A549 (cell line): ENCODE data around the gene CHRDL1. TPM values are rescaled to one million over a fixed set of nuclear protein-coding genes. Genes with fewer than 3 reads are reported as not detected.

Source experiments
- ATAC-seq, 2 experiments: fragments of 200-7000 bp in 1 of 2; fragments of >200 bp in 1 of 2; cut with Nextera tagmentation in 1 of 2; cut with Tn5 transposase in 1 of 2; 3 replicates each; pipeline versions ENCODE4 v1.8.0 to v1.9.1; 2018 to 2020; ENCODE audit warnings: mild to moderate bottlenecking in 1 of 2, moderate library complexity in 1 of 2
- CTCF ChIA-PET: fragments of 300-600 bp; sonication (Branson Sonifier 250); formaldehyde crosslinking; extraction: SDS; loops from one replicate; lab custom pipeline; 2021; ENCODE audit warnings: antibody characterized with exemption, inconsistent platforms; lab: Yijun Ruan, JAX
- POLR2A ChIA-PET: fragments of 350-600 bp; formaldehyde crosslinking; extraction: SDS; loops from one replicate; lab custom pipeline; 2021; ENCODE audit warnings: antibody characterized with exemption, inconsistent platforms; lab: Yijun Ruan, JAX
- DNase-seq, 2 experiments: peaks; one replicate each; pipeline versions ENCODE4 v3.0.0 to v3.0.0-alpha.2; 2011 to 2016; ENCODE audit warnings: low read depth in 1 of 2, low spot score in 1 of 2
- FAIRE-seq: peaks from 2 replicates; lab custom pipeline; 2011; peaks lifted over from hg19 to GRCh38; lab: Jason Lieb, UNC
- H3K27ac ChIP-seq, 2 experiments: fragments of >200 bp; sonication (Bioruptor Twin); formaldehyde crosslinking; 3 replicates each; pipeline ENCODE4 v1.5.1; 2016 to 2017
- H3K4me1 ChIP-seq: fragments of >200 bp; sonication (Bioruptor Twin); formaldehyde crosslinking; 3 replicates; pipeline ENCODE4 v1.6.1; 2016
- H3K4me2 ChIP-seq: fragments of >200 bp; sonication (Bioruptor Twin); formaldehyde crosslinking; 3 replicates; pipeline ENCODE4 v1.6.1; 2016
- H3K4me3 ChIP-seq: fragments of >200 bp; sonication (Bioruptor Twin); formaldehyde crosslinking; 3 replicates; pipeline ENCODE4 v1.5.1; 2016
- H3K9me3 ChIP-seq: fragments of >200 bp; sonication (Bioruptor Twin); formaldehyde crosslinking; 3 replicates; pipeline ENCODE4 v1.6.1; 2016
- CEBPB ChIP-seq, 2 experiments: fragments of >200 bp in 1 of 2; sonication (Bioruptor Twin) in 1 of 2; formaldehyde crosslinking in 1 of 2; IDR thresholded peaks; 2 replicates each; pipeline ENCODE4 v1.6.1; 2012 to 2016
- CHD2 ChIP-seq: fragments of 150-350 bp; IDR thresholded peaks from 2 replicates; pipeline ENCODE4 v1.6.1; 2014; ENCODE audit warnings: low read length; ENCODE audit not compliant: partially characterized antibody
- CHD4 ChIP-seq: fragments of 200-600 bp; sonication (generic); IDR thresholded peaks from 2 replicates; pipeline ENCODE4 v1.6.1; 2016; ENCODE audit warnings: antibody characterized with exemption, mild to moderate bottlenecking, borderline replicate concordance
- FOSB ChIP-seq: fragments of 250-450 bp; sonication (Bioruptor Pico); IDR thresholded peaks from 2 replicates; pipeline ENCODE4 v1.5.0; 2020; ENCODE audit warnings: mild to moderate bottlenecking, moderate library complexity
- FOXS1 ChIP-seq: fragments of 250-450 bp; sonication (Bioruptor Pico); IDR thresholded peaks from 2 replicates; pipeline ENCODE4 v1.5.0; 2020; ENCODE audit warnings: mild to moderate bottlenecking, moderate library complexity
- HDAC2 ChIP-seq: fragments of 200-600 bp; sonication (generic); IDR thresholded peaks from 2 replicates; pipeline ENCODE4 v1.6.1; 2016
- JUN ChIP-seq, 2 experiments: fragments of >200 bp; sonication (Bioruptor Twin); formaldehyde crosslinking; IDR thresholded peaks; 2 replicates in 1 of 2; 3 replicates in 1 of 2; pipeline ENCODE4 v1.6.1; 2016 to 2017
- KDM1A ChIP-seq: fragments of 200-600 bp; sonication (generic); IDR thresholded peaks from 2 replicates; pipeline ENCODE4 v1.6.1; 2016; ENCODE audit warnings: low read depth, mild to moderate bottlenecking
- MYC ChIP-seq: IDR thresholded peaks from 2 replicates; pipeline ENCODE4 v1.6.1; 2012; ENCODE audit warnings: mild to moderate bottlenecking, inconsistent platforms, low read length, improper control_type of control experiment, borderline replicate concordance
- PHF8 ChIP-seq: fragments of 200-600 bp; sonication (generic); IDR thresholded peaks from 2 replicates; pipeline ENCODE4 v1.6.1; 2016; ENCODE audit warnings: low read depth, mild to moderate bottlenecking, antibody characterized with exemption, moderate library complexity, borderline replicate concordance
- POLR2AphosphoS2 ChIP-seq: conservative IDR thresholded peaks from 2 replicates; pipeline ENCODE4 v1.6.1; 2012; ENCODE audit warnings: low read length, improper control_type of control experiment, inconsistent platforms
- RARB ChIP-seq: fragments of 250-450 bp; sonication (Bioruptor Pico); IDR thresholded peaks from 2 replicates; pipeline ENCODE4 v1.8.0; 2021; ENCODE audit warnings: mild to moderate bottlenecking, moderate library complexity
- RFX5 ChIP-seq: fragments of 450-650 bp; IDR thresholded peaks from 2 replicates; pipeline ENCODE4 v1.7.1; 2014; ENCODE audit warnings: antibody characterized with exemption, mild to moderate bottlenecking, moderate library complexity
- RNF2 ChIP-seq: fragments of 200-600 bp; sonication (generic); IDR thresholded peaks from 2 replicates; pipeline ENCODE4 v1.6.1; 2016; ENCODE audit warnings: low read depth, mild to moderate bottlenecking, antibody characterized with exemption, moderate library complexity, borderline replicate concordance
- SREBF2 ChIP-seq: fragments of 450-650 bp; IDR thresholded peaks from 2 replicates; pipeline ENCODE4 v1.6.1; 2014; ENCODE audit warnings: mild to moderate bottlenecking, moderate library complexity
- TFCP2L1 ChIP-seq: fragments of 250-450 bp; sonication (Bioruptor Pico); IDR thresholded peaks from 2 replicates; pipeline ENCODE4 v1.5.0; 2021; ENCODE audit warnings: mild to moderate bottlenecking
- TP53 ChIP-seq: fragments of 250-450 bp; sonication (Bioruptor Pico); IDR thresholded peaks from 2 replicates; pipeline ENCODE4 v1.5.0; 2021; ENCODE audit warnings: mild to moderate bottlenecking, moderate library complexity
- ZC3H11A ChIP-seq: fragments of 450-650 bp; IDR thresholded peaks from 2 replicates; pipeline ENCODE4 v1.6.1; 2014; ENCODE audit warnings: antibody characterized with exemption, mild to moderate bottlenecking
- ZNF302 ChIP-seq: fragments of 250-450 bp; sonication (Bioruptor Pico); IDR thresholded peaks from 2 replicates; pipeline ENCODE4 v1.9.0; 2021; ENCODE audit warnings: inconsistent platforms, mild to moderate bottlenecking, moderate library complexity
- ZSCAN20 ChIP-seq: fragments of 250-450 bp; sonication (Bioruptor Pico); IDR thresholded peaks from 2 replicates; pipeline ENCODE4 v1.8.0; 2022; ENCODE audit warnings: mild to moderate bottlenecking, moderate library complexity
- WGBS: methylation state at CpG from one replicate; pipeline ENCODE4 v1.1.6; 2017; ENCODE audit errors: missing lambda C conversion rate; 5-methylcytosine and 5-hydroxymethylcytosine counted together
- polyA plus RNA-seq, 4 experiments: library from polyadenylated mRNA; depleted of rRNA in 3 of 4; stranded (reverse); fragments of >200 nt; fragmentation: RNase III in 1 of 4; extraction: RNeasy Plus Mini Kit Qiagen cat#74134 plus additional on column Dnase treatment in 1 of 4; gene quantifications; 2 replicates in 3 of 4; 3 replicates in 1 of 4; pipeline ENCODE4 v1.2.3, GENCODE V29; 2011 to 2017
- TF ChIP-seq, protein P1 (sequence below): fragments of 150-350 bp; IDR thresholded peaks from 2 replicates; pipeline ENCODE4 v1.6.1; 2014; ENCODE audit warnings: low read depth, mild to moderate bottlenecking, low read length
- TF ChIP-seq, protein P2 (sequence below): fragments of >200 bp; sonication (Bioruptor Twin); formaldehyde crosslinking; IDR thresholded peaks from 2 replicates; pipeline ENCODE4 v1.6.1; 2016
- TF ChIP-seq, protein P3 (sequence below): fragments of 250-450 bp; sonication (Bioruptor Pico); IDR thresholded peaks from 2 replicates; pipeline ENCODE4 v1.5.0; 2020; ENCODE audit warnings: low read depth, mild to moderate bottlenecking, moderate library complexity
- TF ChIP-seq, protein P4 (sequence below): fragments of 450-650 bp; IDR thresholded peaks from 2 replicates; pipeline ENCODE4 v1.6.1; 2014; ENCODE audit warnings: antibody characterized with exemption
- TF ChIP-seq, protein P5 (sequence below): fragments of >200 bp; sonication (Bioruptor Twin); formaldehyde crosslinking; IDR thresholded peaks from 3 replicates; pipeline ENCODE4 v1.6.1; 2016
- TF ChIP-seq, protein P6 (sequence below): fragments of >200 bp; sonication (Bioruptor Twin); formaldehyde crosslinking; IDR thresholded peaks from 3 replicates; pipeline ENCODE4 v1.5.1; 2016

The CHRDL1 gene
- polyA plus RNA-seq, 2 of the 4 experiments (the other 2 are of a cell fraction): not detected

DNA sequence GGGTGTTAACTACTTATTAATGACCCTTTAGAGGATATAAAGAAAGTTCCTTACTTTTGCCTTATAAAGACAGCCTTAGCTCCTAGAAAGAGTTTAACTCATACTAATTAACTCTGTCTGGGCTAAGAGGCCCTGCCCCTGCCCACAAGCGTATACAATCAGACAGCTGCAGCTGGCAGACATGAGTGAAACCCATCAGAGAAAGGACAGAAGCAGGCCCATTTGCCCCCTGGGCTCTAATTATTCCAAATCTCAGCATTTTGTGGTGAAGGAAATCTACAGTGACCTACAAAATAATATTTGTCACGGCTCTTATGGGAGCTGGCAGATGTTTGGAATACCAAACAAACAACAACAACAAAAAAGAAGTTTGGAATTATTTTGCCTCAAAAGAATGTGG is 71.8 kb downstream of the CHRDL1 start:
- POLR2A ChIA-PET: no interaction called here
- no peak for DNase-seq
- Histone ChIP-seq H3K4me2 (no peak overlapping the region), H3K27ac (no peak overlapping the region), H3K9me3 (no peaks in the 10 kb centered on the region), H3K4me3 (no peak overlapping the region), H3K4me1 (no peaks in the 10 kb centered on the region)
- 38% methylated on average over 2 of the region's 2 CpGs for WGBS
- no peak for ATAC-seq
- TF ChIP-seq, protein P1, sequence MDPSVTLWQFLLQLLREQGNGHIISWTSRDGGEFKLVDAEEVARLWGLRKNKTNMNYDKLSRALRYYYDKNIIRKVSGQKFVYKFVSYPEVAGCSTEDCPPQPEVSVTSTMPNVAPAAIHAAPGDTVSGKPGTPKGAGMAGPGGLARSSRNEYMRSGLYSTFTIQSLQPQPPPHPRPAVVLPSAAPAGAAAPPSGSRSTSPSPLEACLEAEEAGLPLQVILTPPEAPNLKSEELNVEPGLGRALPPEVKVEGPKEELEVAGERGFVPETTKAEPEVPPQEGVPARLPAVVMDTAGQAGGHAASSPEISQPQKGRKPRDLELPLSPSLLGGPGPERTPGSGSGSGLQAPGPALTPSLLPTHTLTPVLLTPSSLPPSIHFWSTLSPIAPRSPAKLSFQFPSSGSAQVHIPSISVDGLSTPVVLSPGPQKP: no peak
- TF ChIP-seq, protein P2, sequence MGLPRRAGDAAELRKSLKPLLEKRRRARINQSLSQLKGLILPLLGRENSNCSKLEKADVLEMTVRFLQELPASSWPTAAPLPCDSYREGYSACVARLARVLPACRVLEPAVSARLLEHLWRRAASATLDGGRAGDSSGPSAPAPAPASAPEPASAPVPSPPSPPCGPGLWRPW: no peak
- TF ChIP-seq RARB (CRISPR knock-in tag): no peak
- no peak for TF ChIP-seq PHF8
- TF ChIP-seq ZSCAN20 (CRISPR knock-in tag): no peak
- TF ChIP-seq JUN (IDR thresholded peaks at IDR 0.05): no peak
- TF ChIP-seq RFX5: no peak
- TF ChIP-seq SREBF2: no peak
- TF ChIP-seq, protein P3, sequence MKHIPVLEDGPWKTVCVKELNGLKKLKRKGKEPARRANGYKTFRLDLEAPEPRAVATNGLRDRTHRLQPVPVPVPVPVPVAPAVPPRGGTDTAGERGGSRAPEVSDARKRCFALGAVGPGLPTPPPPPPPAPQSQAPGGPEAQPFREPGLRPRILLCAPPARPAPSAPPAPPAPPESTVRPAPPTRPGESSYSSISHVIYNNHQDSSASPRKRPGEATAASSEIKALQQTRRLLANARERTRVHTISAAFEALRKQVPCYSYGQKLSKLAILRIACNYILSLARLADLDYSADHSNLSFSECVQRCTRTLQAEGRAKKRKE: no peak
- TF ChIP-seq, protein P4, sequence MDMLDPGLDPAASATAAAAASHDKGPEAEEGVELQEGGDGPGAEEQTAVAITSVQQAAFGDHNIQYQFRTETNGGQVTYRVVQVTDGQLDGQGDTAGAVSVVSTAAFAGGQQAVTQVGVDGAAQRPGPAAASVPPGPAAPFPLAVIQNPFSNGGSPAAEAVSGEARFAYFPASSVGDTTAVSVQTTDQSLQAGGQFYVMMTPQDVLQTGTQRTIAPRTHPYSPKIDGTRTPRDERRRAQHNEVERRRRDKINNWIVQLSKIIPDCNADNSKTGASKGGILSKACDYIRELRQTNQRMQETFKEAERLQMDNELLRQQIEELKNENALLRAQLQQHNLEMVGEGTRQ: no peak
- CTCF ChIA-PET: no interaction called here
- FAIRE-seq: no peak

DNA sequence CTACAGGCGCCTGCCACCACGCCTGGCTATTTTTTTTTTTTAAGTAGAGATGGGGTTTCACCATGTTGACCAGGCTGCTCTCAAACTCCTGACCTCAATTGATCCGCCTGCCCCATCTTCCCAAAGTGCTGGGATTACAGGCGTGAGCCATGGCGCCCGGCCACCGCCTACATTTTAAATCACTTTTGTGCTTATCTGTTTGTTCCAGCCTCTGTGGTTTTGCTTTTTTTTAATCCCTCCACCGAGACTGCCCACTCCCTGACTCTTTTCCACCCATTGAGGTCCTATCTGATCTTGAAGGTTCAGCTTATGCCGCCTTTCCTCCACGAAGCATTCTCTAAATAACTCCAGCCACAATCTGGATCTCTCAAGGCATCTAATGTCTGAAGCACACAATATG is 73.5 kb downstream of the CHRDL1 start:
- Histone ChIP-seq H3K27ac (no peak overlapping the region), H3K4me1 (no peaks in the 10 kb centered on the region), H3K4me3 (no peak overlapping the region), H3K4me2 (no peak overlapping the region), H3K9me3 (no peaks in the 10 kb centered on the region)
- DNase-seq (no peak), ATAC-seq (no peak), FAIRE-seq (no peak)
- TF ChIP-seq TP53 (CRISPR knock-in tag) (no peak), ZNF302 (CRISPR knock-in tag) (no peak), PHF8 (no peak)
- WGBS: 63% methylated on average over 10 of the region's 10 CpGs
- CTCF ChIA-PET: no interaction called here
- POLR2A ChIA-PET: no interaction called here

DNA sequence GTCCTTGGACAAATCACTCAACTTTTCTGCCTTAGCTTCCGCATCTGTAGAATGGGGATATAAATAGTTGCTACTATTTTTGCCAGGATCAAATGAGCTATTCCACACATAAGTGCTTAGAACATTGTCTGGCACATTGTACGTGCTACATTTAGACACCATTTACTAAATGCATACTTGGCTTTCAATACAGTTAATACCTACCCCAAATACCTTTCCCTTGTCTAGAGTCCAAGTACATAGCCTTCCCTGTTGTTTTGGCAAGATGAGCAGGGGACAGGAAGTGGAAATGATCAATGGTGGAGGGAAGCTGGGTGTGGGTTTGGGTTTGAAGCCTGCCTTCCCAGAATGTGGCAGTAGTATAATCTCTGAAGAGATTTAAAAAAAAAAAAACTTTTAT is 82.0 kb downstream of the CHRDL1 start:
- ChIA-PET CTCF (no interaction called here), POLR2A (no interaction called here)
- Histone ChIP-seq H3K27ac (no peak overlapping the region), H3K4me2 (no peak overlapping the region), H3K4me3 (no peak overlapping the region), H3K4me1 (no peaks in the 10 kb centered on the region), H3K9me3 (no peaks in the 10 kb centered on the region)
- no peak for ATAC-seq
- 33% methylated on average over 2 of the region's 2 CpGs for WGBS
- no peak for FAIRE-seq
- no peak for DNase-seq
- no peak for TF ChIP-seq TFCP2L1 (CRISPR knock-in tag)
- no peak for TF ChIP-seq KDM1A
- no peak for TF ChIP-seq RNF2
- no peak for TF ChIP-seq HDAC2
- no peak for TF ChIP-seq FOXS1
- TF ChIP-seq, protein P5, sequence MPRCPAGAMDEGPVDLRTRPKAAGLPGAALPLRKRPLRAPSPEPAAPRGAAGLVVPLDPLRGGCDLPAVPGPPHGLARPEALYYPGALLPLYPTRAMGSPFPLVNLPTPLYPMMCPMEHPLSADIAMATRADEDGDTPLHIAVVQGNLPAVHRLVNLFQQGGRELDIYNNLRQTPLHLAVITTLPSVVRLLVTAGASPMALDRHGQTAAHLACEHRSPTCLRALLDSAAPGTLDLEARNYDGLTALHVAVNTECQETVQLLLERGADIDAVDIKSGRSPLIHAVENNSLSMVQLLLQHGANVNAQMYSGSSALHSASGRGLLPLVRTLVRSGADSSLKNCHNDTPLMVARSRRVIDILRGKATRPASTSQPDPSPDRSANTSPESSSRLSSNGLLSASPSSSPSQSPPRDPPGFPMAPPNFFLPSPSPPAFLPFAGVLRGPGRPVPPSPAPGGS: no peak
- TF ChIP-seq, protein P6, sequence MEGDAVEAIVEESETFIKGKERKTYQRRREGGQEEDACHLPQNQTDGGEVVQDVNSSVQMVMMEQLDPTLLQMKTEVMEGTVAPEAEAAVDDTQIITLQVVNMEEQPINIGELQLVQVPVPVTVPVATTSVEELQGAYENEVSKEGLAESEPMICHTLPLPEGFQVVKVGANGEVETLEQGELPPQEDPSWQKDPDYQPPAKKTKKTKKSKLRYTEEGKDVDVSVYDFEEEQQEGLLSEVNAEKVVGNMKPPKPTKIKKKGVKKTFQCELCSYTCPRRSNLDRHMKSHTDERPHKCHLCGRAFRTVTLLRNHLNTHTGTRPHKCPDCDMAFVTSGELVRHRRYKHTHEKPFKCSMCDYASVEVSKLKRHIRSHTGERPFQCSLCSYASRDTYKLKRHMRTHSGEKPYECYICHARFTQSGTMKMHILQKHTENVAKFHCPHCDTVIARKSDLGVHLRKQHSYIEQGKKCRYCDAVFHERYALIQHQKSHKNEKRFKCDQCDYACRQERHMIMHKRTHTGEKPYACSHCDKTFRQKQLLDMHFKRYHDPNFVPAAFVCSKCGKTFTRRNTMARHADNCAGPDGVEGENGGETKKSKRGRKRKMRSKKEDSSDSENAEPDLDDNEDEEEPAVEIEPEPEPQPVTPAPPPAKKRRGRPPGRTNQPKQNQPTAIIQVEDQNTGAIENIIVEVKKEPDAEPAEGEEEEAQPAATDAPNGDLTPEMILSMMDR: no peak
- TF ChIP-seq, protein P1: no peak
- TF ChIP-seq FOSB (CRISPR knock-in tag): no peak
- TF ChIP-seq JUN (IDR thresholded peaks at IDR 0.05): no peak
- no peak for TF ChIP-seq POLR2AphosphoS2
- TF ChIP-seq CHD4: no peak
- TF ChIP-seq, protein P4: no peak
- no peak for TF ChIP-seq CHD2
- TF ChIP-seq MYC: no peak
- TF ChIP-seq ZNF302 (CRISPR knock-in tag): no peak
- no peak for TF ChIP-seq CEBPB (IDR thresholded peaks at IDR 0.05)
- no peak for TF ChIP-seq ZC3H11A
